Neural cell (in vitro differentiated cells): ENCODE results near the gene HDAC4. TPM values are rescaled to one million over a fixed set of nuclear protein-coding genes. Genes with fewer than 3 reads are reported as not detected.

Source experiments
- H2AFZ ChIP-seq: fragments of 200-600, 300-800 bp; sonication (generic), shearing (Covaris generic); 2 replicates; pipeline ENCODE4 v1.6.0; 2014; ENCODE audit warnings: low read depth, mild to moderate bottlenecking, antibody characterized with exemption, low read length, moderate library complexity
- H3F3A ChIP-seq: fragments of 200-600 bp; shearing (Covaris generic); 2 replicates; pipeline ENCODE4 v1.6.1; 2016; ENCODE audit warnings: mild to moderate bottlenecking, moderate library complexity, mixed read lengths, antibody characterized with exemption, low read length; ENCODE audit not compliant: insufficient read depth, poor library complexity, severe bottlenecking
- H3K27ac ChIP-seq: fragments of 200-600, 300-800 bp; sonication (generic), shearing (Covaris generic); 2 replicates; pipeline ENCODE4 v1.5.1; 2014; ENCODE audit warnings: mild to moderate bottlenecking, low read length, moderate library complexity
- H3K27me3 ChIP-seq: fragments of 300-800, 200-600 bp; sonication (generic), shearing (Covaris generic); 2 replicates; pipeline ENCODE4 v1.6.0; 2014; ENCODE audit warnings: mild to moderate bottlenecking, low read depth, low read length, moderate library complexity; ENCODE audit not compliant: insufficient read depth
- H3K36me3 ChIP-seq: fragments of 300-800, 200-600 bp; sonication (generic), shearing (Covaris generic); 2 replicates; pipeline ENCODE4 v1.5.1; 2014; ENCODE audit warnings: mild to moderate bottlenecking, antibody characterized with exemption, low read length, moderate library complexity; ENCODE audit not compliant: insufficient read depth
- H3K4me2 ChIP-seq: fragments of 300-800, 200-600 bp; sonication (generic), shearing (Covaris generic); 2 replicates; pipeline ENCODE4 v1.6.0; 2014; ENCODE audit warnings: mild to moderate bottlenecking, low read length
- H3K4me3 ChIP-seq: fragments of 300-800, 200-600 bp; sonication (generic), shearing (Covaris generic); 2 replicates; pipeline ENCODE4 v1.5.1; 2014; ENCODE audit warnings: mild to moderate bottlenecking, low read length, moderate library complexity
- H3K79me2 ChIP-seq: fragments of 200-600 bp; shearing (Covaris generic); replicated peaks from 2 replicates; pipeline ENCODE4 v1.6.0; 2014; ENCODE audit warnings: mild to moderate bottlenecking, low read length, moderate library complexity; ENCODE audit not compliant: insufficient read depth
- H3K9ac ChIP-seq: fragments of 300-800, 200-600 bp; sonication (generic), shearing (Covaris generic); 2 replicates; pipeline ENCODE4 v1.6.1; 2016; ENCODE audit warnings: mild to moderate bottlenecking, low read length, mixed read lengths
- H3K9me2 ChIP-seq: fragments of 200-600 bp; shearing (Covaris generic); 2 replicates; pipeline ENCODE4 v1.6.1; 2016; ENCODE audit warnings: mild to moderate bottlenecking, low read length, mixed read lengths; ENCODE audit not compliant: insufficient read depth
- H3K9me3 ChIP-seq: fragments of 200-600, 300-800 bp; sonication (generic), shearing (Covaris generic); 2 replicates; pipeline ENCODE4 v1.6.1; 2016; ENCODE audit warnings: mild to moderate bottlenecking, mixed run types, low read length, moderate library complexity, mixed read lengths
- H4K20me1 ChIP-seq: fragments of 200-600 bp; shearing (Covaris generic); 2 replicates; pipeline ENCODE4 v1.6.1; 2016; ENCODE audit warnings: mild to moderate bottlenecking, mixed run types; ENCODE audit not compliant: insufficient read depth
- EP300 ChIP-seq: fragments of 450-650 bp; conservative IDR thresholded peaks from 2 replicates; pipeline ENCODE4 v1.6.1; 2014; ENCODE audit warnings: antibody characterized with exemption, mild to moderate bottlenecking, moderate library complexity; ENCODE audit not compliant: poor library complexity, severe bottlenecking
- EZH2 ChIP-seq: fragments of 200-600, 300-800 bp; shearing (Covaris generic), sonication (generic); IDR thresholded peaks from 2 replicates; pipeline ENCODE4 v1.6.1; 2014; ENCODE audit warnings: antibody characterized with exemption, low read length, borderline replicate concordance, mild to moderate bottlenecking; ENCODE audit not compliant: insufficient read depth, poor library complexity, severe bottlenecking
- MXI1 ChIP-seq: fragments of 450-650 bp; conservative IDR thresholded peaks from 2 replicates; pipeline ENCODE4 v1.6.1; 2014; ENCODE audit warnings: antibody characterized with exemption, mild to moderate bottlenecking; ENCODE audit not compliant: poor library complexity, severe bottlenecking
- POLR2AphosphoS5 ChIP-seq: IDR thresholded peaks from 2 replicates; pipeline ENCODE4 v1.6.1; 2012
- RAD21 ChIP-seq: fragments of 450-650 bp; conservative IDR thresholded peaks from 2 replicates; pipeline ENCODE4 v1.6.1; 2014; ENCODE audit warnings: antibody characterized with exemption, mild to moderate bottlenecking, moderate library complexity
- REST ChIP-seq: IDR thresholded peaks from 2 replicates; pipeline ENCODE4 v1.6.1; 2012; ENCODE audit warnings: borderline replicate concordance
- SMC3 ChIP-seq: fragments of 450-650 bp; conservative IDR thresholded peaks from 2 replicates; pipeline ENCODE4 v1.6.1; 2014; ENCODE audit warnings: antibody characterized with exemption, mild to moderate bottlenecking, moderate library complexity; ENCODE audit not compliant: poor library complexity
- TAF1 ChIP-seq: IDR thresholded peaks from 2 replicates; pipeline ENCODE4 v1.6.1; 2012; ENCODE audit warnings: low read depth
- polyA plus RNA-seq: library from polyadenylated mRNA; depleted of rRNA; stranded (reverse); fragments of >200 nt; gene quantifications from 2 replicates; pipeline ENCODE4 v1.2.3, GENCODE V29; 2014
- TF ChIP-seq, protein P1 (sequence below): fragments of 450-650 bp; IDR thresholded peaks from 2 replicates; pipeline ENCODE4 v1.5.1; 2014; ENCODE audit warnings: antibody characterized with exemption, mild to moderate bottlenecking, moderate library complexity; ENCODE audit not compliant: poor library complexity, severe bottlenecking

Gene HDAC4
- polyA plus RNA-seq, 1 donor from 2014 or later = 3.4 TPM

- TF ChIP-seq POLR2AphosphoS5 = no peak
- no peak for TF ChIP-seq MXI1
- TF ChIP-seq REST = no peak
- no peak for TF ChIP-seq TAF1
- no peak for TF ChIP-seq EP300
- TF ChIP-seq, protein P1, sequence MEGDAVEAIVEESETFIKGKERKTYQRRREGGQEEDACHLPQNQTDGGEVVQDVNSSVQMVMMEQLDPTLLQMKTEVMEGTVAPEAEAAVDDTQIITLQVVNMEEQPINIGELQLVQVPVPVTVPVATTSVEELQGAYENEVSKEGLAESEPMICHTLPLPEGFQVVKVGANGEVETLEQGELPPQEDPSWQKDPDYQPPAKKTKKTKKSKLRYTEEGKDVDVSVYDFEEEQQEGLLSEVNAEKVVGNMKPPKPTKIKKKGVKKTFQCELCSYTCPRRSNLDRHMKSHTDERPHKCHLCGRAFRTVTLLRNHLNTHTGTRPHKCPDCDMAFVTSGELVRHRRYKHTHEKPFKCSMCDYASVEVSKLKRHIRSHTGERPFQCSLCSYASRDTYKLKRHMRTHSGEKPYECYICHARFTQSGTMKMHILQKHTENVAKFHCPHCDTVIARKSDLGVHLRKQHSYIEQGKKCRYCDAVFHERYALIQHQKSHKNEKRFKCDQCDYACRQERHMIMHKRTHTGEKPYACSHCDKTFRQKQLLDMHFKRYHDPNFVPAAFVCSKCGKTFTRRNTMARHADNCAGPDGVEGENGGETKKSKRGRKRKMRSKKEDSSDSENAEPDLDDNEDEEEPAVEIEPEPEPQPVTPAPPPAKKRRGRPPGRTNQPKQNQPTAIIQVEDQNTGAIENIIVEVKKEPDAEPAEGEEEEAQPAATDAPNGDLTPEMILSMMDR = no peak
- no peak for TF ChIP-seq EZH2
- no peak for TF ChIP-seq SMC3
- TF ChIP-seq RAD21 = no peak
- H3K9ac ChIP-seq = no peak overlapping the region
- H3K4me3 ChIP-seq = no peak overlapping the region
These were observed 100.6 kb downstream of the HDAC4 start for GRCh38 chr2:239300242-239300641.

GRCh38 chr2:239299218-239299939 is 101.4 kb downstream of the HDAC4 start:
- TF ChIP-seq EP300 (no peak), REST (no peak), SMC3 (no peak), RAD21 (no peak), TAF1 (no peak), POLR2AphosphoS5 (no peak), EZH2 (no peak), MXI1 (no peak)
- TF ChIP-seq, protein P1 = no peak
- H3K27ac ChIP-seq = no peak overlapping the region
- H3K4me3 ChIP-seq = no peak overlapping the region
- H3K9ac ChIP-seq = no peak overlapping the region
- no peak overlapping the region for H2AFZ ChIP-seq
- no peak overlapping the region for H3K4me2 ChIP-seq
- no peaks in the 10 kb centered on the region for H4K20me1 ChIP-seq
- no peaks in the 10 kb centered on the region for H3K27me3 ChIP-seq
- no peaks in the 10 kb centered on the region for H3F3A ChIP-seq
- no peaks in the 10 kb centered on the region for H3K9me2 ChIP-seq
- H3K9me3 ChIP-seq = no peaks in the 10 kb centered on the region
- H3K79me2 ChIP-seq = no peaks in the 10 kb centered on the region
- no peaks in the 10 kb centered on the region for H3K36me3 ChIP-seq

More at GRCh38 chr2:239300242-239300641, 100.6 kb downstream of the HDAC4 start:
- Histone ChIP-seq H3K36me3 (no peaks in the 10 kb centered on the region), H3F3A (no peaks in the 10 kb centered on the region), H4K20me1 (no peaks in the 10 kb centered on the region), H3K27me3 (no peaks in the 10 kb centered on the region), H3K4me2 (no peak overlapping the region), H2AFZ (no peak overlapping the region), H3K9me3 (no peaks in the 10 kb centered on the region), H3K27ac (no peak overlapping the region), H3K79me2 (no peaks in the 10 kb centered on the region), H3K9me2 (no peaks in the 10 kb centered on the region)
